DOHH2 (cell line): ENCODE data around the gene PPM1N.

ENCODE experiments used
- H3F3A ChIP-seq: fragments of 200-600 bp; sonication (generic), shearing (Covaris generic); 2 replicates; pipeline ENCODE4 v1.6.0; 2016; ENCODE audit warnings: antibody characterized with exemption, mild to moderate bottlenecking; ENCODE audit not compliant: control insufficient read depth, insufficient read depth
- H3K27ac ChIP-seq: fragments of 200-600 bp; sonication (generic); 2 replicates; pipeline ENCODE4 v1.5.1; 2014; ENCODE audit warnings: low read depth, mild to moderate bottlenecking, low read length, moderate library complexity
- H3K27me3 ChIP-seq: fragments of 200-600 bp; sonication (generic); 2 replicates; pipeline ENCODE4 v1.6.1; 2014; ENCODE audit warnings: mild to moderate bottlenecking, low read length, mixed read lengths; ENCODE audit not compliant: control insufficient read depth
- H3K36me3 ChIP-seq: fragments of 200-600 bp; sonication (generic); 2 replicates; pipeline ENCODE4 v1.6.1; 2014; ENCODE audit warnings: mild to moderate bottlenecking, low read length, moderate library complexity, mixed read lengths; ENCODE audit not compliant: control insufficient read depth
- H3K4me1 ChIP-seq: fragments of 200-600 bp; sonication (generic); 2 replicates; pipeline ENCODE4 v1.6.1; 2014; ENCODE audit warnings: mild to moderate bottlenecking, low read length, mixed read lengths; ENCODE audit not compliant: control insufficient read depth
- H3K4me2 ChIP-seq: fragments of 200-600 bp; sonication (generic); 2 replicates; pipeline ENCODE4 v1.6.0; 2014; ENCODE audit warnings: mild to moderate bottlenecking, low read length, moderate library complexity
- H3K4me3 ChIP-seq: fragments of 200-600 bp; sonication (generic); 2 replicates; pipeline ENCODE4 v1.5.1; 2014; ENCODE audit warnings: mild to moderate bottlenecking, low read length, mixed read lengths
- H3K79me2 ChIP-seq: fragments of 200-600 bp; sonication (generic); 2 replicates; pipeline ENCODE4 v1.6.1; 2014; ENCODE audit warnings: mild to moderate bottlenecking, low read length, mixed read lengths; ENCODE audit not compliant: control insufficient read depth
- H3K9me2 ChIP-seq: fragments of 200-600 bp; sonication (generic); replicated peaks from 2 replicates; pipeline ENCODE4 v1.6.1; 2014; ENCODE audit warnings: mild to moderate bottlenecking, low read length, mixed read lengths; ENCODE audit not compliant: control insufficient read depth
- H3K9me3 ChIP-seq: fragments of 200-600 bp; sonication (generic); 2 replicates; pipeline ENCODE4 v1.6.1; 2014; ENCODE audit warnings: antibody characterized with exemption, low read length, mixed read lengths; ENCODE audit not compliant: control insufficient read depth, insufficient read depth
- H4K20me1 ChIP-seq: fragments of 200-600 bp; sonication (generic); 2 replicates; pipeline ENCODE4 v1.6.0; 2014; ENCODE audit warnings: low read depth, mild to moderate bottlenecking, antibody characterized with exemption, low read length, moderate library complexity; ENCODE audit not compliant: control insufficient read depth, insufficient read depth
- CTCF ChIP-seq: fragments of 200-600 bp; sonication (generic); IDR thresholded peaks from one replicate; pipeline ENCODE4 v1.5.1; 2014; ENCODE audit warnings: antibody characterized with exemption, mild to moderate bottlenecking, low read depth, low read length; ENCODE audit not compliant: poor library complexity, severe bottlenecking
- EZH2phosphoT487 ChIP-seq: fragments of 200-600 bp; sonication (generic); IDR thresholded peaks from 2 replicates; pipeline ENCODE4 v1.6.1; 2017; ENCODE audit warnings: borderline replicate concordance, mild to moderate bottlenecking, antibody characterized with exemption, low read length, moderate library complexity, mixed read lengths

Gene PPM1N

DNA sequence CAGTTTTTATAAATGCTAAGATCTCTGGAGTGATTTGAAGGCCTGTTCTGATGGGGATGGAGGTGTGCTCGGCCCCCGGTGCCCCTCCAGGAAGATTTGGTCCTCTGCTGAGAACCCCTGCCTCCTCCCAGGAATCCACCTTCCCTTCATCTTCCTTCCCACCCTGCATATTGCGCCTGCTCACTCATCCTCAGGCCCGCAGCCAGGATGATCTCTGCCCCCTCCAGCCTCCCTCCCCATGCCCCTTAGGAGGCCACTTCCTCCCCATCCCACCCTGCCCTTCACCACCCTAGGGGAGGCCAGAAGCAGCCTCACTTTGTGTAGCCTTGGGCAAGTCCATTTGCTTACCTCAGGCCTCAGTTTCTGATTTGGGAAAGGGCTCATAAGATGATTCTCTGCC is 28.7 kb downstream of the PPM1N start:
- Histone ChIP-seq H3K4me2 (no peak overlapping the region), H3K27me3 (no peaks in the 10 kb centered on the region)

GRCh38 chr19:45527731-45528130 is 29.5 kb downstream of the PPM1N start:
- Histone ChIP-seq H3K27ac (no peak overlapping the region), H4K20me1 (no peaks in the 10 kb centered on the region), H3F3A (no peaks in the 10 kb centered on the region; the same call in 1 of the 2 replicates), H3K9me2 (no peaks in the 10 kb centered on the region), H3K79me2 (no peaks in the 10 kb centered on the region), H3K9me3 (peaks cover 7% of the 10 kb centered on the region; the same call in 1 of the 2 replicates), H3K4me2 (no peak overlapping the region), H3K4me3 (no peak overlapping the region), H3K36me3 (peaks cover 40% of the 10 kb centered on the region), H3K4me1 (peaks cover 7% of the 10 kb centered on the region), H3K27me3 (no peaks in the 10 kb centered on the region)
- TF ChIP-seq CTCF (no peak), EZH2phosphoT487 (no peak)

More for the DNA sequence above, 28.7 kb downstream of the PPM1N start:
- no peaks in the 10 kb centered on the region for H3K9me2 ChIP-seq
- no peaks in the 10 kb centered on the region for H4K20me1 ChIP-seq
- no peak overlapping the region for H3K27ac ChIP-seq
- H3K36me3 ChIP-seq = peaks cover 40% of the 10 kb centered on the region
- no peaks in the 10 kb centered on the region; the same call in 1 of the 2 replicates for H3F3A ChIP-seq
- TF ChIP-seq EZH2phosphoT487 (no peak), CTCF (no peak)
- peaks cover 7% of the 10 kb centered on the region for H3K4me1 ChIP-seq
- no peak overlapping the region for H3K4me3 ChIP-seq
- H3K79me2 ChIP-seq = no peaks in the 10 kb centered on the region
- peaks cover 7% of the 10 kb centered on the region; the same call in 1 of the 2 replicates for H3K9me3 ChIP-seq

GRCh38 chr19:45528149-45528743 is 30.0 kb downstream of the PPM1N start:
- H3K4me3 ChIP-seq = no peak overlapping the region
- H3K36me3 ChIP-seq = peaks cover 40% of the 10 kb centered on the region
- peaks cover 7% of the 10 kb centered on the region for H3K4me1 ChIP-seq
- no peak overlapping the region for H3K4me2 ChIP-seq
- no peaks in the 10 kb centered on the region; the same call in 1 of the 2 replicates for H3F3A ChIP-seq
- peaks cover 7% of the 10 kb centered on the region; the same call in 1 of the 2 replicates for H3K9me3 ChIP-seq
- H3K9me2 ChIP-seq = no peaks in the 10 kb centered on the region
- no peaks in the 10 kb centered on the region for H3K27me3 ChIP-seq
- H4K20me1 ChIP-seq = no peaks in the 10 kb centered on the region
- no peaks in the 10 kb centered on the region for H3K79me2 ChIP-seq
- no peak for TF ChIP-seq CTCF
- TF ChIP-seq EZH2phosphoT487 = no peak
- H3K27ac ChIP-seq = no peak overlapping the region
